Measurements from ENCODE around the gene CWF19L1.
"Not testable (repeated sequence)": the region's sequence is repeated elsewhere in the genome, so short reads cannot be mapped to it uniquely, and the experiment has no call there.

Gene CWF19L1

GRCh38 chr10:100267239-100268104 is at the start of gene CWF19L1:
Gene CWF19L1, minus strand, starts transcription at chr10:100267638. Its CDS starts 45 bp downstream, at chr10:100267593.
- peak; percentile 84 for FAIRE-seq

DNA sequence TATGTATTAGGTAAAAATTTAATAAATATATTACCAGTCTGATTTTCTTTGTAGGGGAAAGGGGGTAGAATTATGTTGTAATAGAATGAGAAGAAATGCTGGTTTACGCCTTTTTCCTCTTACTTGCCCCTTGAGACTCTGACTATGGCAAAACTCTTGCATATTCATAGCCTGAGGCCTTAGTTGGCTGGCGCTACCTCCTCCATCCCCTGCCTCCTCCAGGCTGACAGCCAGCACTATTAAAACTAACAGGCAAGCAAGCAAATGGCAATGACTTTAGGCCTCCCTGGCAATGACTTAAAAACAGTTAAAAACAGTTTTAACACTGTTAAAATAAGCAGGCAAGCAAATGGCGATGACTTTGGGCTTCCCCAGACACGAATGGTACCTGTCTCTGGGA is 48.2 kb upstream of the CWF19L1 start:
- no peak for FAIRE-seq

DNA sequence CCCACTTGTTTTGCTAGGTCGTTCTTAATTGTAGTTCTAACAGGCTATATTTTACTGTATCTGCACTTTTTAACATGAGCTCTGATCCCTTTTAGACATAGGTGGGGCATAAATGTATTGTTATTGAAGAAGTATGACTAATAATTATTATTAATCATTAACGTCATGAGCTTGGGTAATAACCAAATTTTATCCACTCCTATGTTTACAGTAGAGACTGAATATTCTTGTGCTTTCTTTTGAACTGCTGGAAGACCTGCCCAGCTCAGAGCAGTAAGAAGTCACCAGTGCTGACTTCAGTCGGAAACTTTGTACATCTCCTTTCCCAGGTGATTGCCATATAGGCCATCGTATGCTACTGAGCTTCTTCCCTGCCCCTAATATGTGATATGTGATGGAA is 43.9 kb upstream of the CWF19L1 start:
- no peak for FAIRE-seq

GRCh38 chr10:100307684-100308083 is 40.2 kb upstream of the CWF19L1 start:
- no peak for FAIRE-seq

DNA sequence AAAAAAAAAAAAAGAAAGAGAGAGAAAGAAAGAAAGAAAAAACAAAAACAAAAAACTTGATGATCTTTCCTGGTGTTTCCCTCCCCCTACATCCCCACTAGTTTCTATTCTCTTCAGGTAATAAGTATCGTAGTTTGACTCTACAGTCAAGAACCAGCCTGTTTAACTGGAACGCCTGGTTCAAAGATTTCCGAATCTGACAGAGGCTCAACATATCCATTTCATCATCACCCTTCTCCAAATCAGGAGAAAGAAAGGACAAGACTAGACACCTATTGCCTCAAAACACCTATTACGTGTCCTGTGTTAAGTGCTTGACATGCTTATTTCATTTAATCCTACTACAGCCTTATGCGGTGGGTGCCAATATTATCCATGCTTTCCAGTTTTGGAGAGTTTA is 39.4 kb upstream of the CWF19L1 start:
- FAIRE-seq: no peak

DNA sequence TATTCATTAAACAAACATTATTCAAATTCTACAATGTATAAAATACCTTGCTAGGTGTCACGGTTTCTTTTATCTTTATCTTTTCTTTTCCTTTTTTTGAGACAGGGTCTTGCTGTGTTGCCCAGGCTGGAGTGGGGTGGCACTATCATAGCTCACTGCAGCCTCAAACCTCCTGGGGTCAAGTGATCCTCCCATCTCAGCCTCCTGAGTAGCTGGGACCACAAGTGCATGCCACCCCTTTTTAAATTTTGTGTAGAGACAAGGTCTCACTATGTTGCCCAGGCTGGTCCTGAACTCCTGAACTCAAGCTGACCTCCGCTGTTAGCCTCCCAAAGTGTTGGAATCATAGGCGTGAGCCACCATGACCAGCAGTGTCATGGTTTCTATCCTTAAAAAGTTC is 37.0 kb upstream of the CWF19L1 start:
- no peak for FAIRE-seq

DNA sequence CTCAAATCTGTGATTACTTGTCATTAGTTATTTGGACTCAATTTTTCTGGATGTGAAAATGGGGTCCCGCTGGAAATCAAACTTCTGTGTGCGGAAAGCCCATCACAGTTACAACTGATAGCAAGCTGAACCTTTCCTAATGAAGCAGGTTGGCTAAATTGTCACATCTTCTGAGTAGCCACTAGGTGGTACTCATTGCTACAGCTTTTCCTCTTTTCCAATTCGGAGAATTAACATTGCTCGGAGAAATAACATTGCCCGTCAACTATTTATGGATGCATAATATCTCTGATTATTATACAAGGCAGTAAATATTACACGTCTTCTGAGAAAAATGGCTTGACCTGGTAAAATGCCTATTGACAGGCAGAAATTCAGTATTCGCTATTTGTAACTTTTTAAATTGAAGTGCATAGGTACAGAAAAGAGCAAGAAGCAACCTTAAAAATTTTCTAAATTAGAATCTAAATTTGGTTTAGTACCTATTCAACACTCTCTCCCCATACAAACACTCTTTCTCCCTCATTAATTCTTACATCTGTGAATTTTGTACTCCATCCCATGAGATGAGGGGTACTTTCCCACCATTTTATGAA is 36.4 kb upstream of the CWF19L1 start:
- FAIRE-seq: peak; percentile 83

GRCh38 chr10:100301123-100301522 is 33.7 kb upstream of the CWF19L1 start:
- FAIRE-seq: not testable (repeated sequence)

DNA sequence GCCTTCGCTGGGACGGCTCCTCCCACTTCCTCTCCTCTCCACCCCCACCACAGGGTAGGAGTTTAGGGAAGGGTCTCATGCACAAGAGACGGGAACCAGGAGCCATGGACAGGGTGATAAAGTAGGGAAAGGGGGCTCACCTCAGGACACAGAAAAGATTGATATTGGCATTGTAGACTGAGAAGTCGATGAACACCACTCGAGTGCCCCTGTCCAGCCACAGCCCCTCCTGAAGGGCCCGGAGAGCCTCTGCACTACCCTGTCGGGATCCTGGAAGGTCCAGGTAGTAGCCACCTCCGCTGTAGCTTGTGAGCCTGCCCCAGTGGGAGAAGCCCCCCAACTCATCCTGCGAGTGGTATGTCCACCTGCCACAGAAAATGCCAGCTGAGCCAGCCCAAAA is 29.8 kb upstream of the CWF19L1 start:
- FAIRE-seq: no peak

GRCh38 chr10:100293066-100293465 is 25.6 kb upstream of the CWF19L1 start:
- no peak for FAIRE-seq

- FAIRE-seq: not testable (repeated sequence)
Measured at GRCh38 chr10:100292300-100292699, 24.9 kb upstream of the CWF19L1 start.

DNA sequence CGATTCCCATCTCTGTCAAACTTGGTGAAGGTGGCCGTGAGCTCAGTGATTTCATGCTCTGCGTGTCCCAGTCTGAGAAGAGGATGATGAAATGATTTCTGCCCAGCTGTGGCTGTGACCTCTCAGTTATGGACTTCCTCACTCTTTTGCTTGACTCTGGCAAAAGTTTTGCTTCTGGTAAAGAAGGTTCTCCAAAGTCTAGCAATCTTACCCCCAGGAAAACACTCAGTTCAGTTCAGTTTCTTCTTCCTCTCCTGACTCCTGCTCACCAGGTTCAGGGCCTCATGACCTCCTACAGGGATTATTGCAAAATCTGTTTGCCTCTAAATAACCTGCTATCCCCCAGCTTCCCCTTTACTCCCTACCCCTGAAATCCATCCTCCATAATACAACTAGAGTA is 23.9 kb upstream of the CWF19L1 start:
- no peak for FAIRE-seq

- no peak for FAIRE-seq
Measured at GRCh38 chr10:100289641-100290040, 22.2 kb upstream of the CWF19L1 start.

DNA sequence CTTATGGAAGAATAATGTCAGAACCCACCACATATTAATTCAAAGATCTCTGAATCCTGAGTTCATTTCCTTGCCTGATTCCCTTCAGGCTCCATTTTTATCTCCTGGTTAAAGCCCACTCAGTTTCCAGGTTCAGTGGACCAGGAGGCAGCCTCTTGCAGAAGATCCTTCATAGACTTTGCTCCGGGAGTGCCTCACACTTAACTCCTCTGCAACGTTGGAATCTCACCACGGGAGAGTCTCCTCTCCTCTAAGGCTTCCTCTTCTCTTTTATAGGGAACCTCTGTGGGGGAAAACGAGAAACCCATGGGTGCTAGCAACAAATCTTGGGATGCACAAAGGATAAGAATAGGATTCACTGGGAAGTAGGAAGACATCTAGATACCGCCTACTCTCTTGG is 20.8 kb upstream of the CWF19L1 start:
- FAIRE-seq: no peak

GRCh38 chr10:100287756-100288155 is 20.3 kb upstream of the CWF19L1 start:
- no peak for FAIRE-seq

DNA sequence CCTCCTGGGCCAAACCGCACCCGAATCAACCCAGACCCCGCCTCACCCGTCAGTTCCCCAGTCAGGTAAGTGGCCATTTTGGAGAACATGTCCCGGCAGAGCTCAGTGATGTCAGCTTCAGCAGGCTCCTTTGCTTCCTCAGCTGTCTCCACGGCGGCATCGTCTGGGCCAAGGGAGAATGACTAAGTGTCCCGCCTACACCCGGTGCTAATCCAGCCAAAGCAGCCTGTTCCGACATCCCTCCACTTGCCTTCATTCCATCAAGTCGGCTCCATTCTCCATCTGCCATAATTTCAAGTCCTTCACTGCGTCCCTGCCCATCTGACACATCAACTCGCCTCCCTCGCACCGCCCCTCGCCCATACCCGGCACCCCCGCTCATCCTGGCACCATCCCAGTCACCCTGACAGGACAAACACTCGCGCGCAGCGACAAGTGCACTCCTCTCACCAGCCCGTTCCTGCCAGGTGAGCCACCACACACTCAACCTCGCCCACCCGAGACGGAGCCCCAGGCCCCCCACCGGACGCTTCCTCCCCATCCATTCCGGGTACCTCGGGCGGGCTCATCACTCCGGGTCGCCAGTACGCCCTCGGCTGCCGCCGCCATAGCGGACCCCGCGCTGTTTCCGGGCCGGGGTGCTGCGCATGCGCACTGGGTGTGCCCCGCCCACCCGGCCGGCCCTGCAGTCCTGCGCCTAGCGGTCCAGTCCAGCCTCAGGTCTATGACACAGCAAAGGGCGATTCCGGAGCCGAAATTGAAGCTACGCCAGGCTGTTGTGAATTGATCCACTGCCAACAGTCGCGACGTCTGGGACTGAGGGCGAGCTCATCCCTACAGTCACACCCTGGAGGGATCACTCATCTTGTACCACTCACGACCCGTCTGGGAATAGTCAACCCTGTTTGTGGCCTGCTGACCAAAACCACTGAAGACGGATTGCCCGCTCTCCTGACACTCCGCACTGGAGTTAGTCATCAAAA is 18.9 kb upstream of the CWF19L1 start, which contains the start of gene BLOC1S2:
Gene BLOC1S2, minus strand, starts transcription at position 630 of the 983 bp plus-strand sequence. Its CDS starts 21 bp downstream, at position 609.
- no peak for FAIRE-seq

GRCh38 chr10:100285326-100285725 is 17.9 kb upstream of the CWF19L1 start:
- FAIRE-seq: not testable (repeated sequence)

- FAIRE-seq: no peak
Measured at GRCh38 chr10:100282907-100283306, 15.5 kb upstream of the CWF19L1 start.

- FAIRE-seq: not testable (repeated sequence)
Measured at GRCh38 chr10:100276971-100277370, 9.5 kb upstream of the CWF19L1 start.

DNA sequence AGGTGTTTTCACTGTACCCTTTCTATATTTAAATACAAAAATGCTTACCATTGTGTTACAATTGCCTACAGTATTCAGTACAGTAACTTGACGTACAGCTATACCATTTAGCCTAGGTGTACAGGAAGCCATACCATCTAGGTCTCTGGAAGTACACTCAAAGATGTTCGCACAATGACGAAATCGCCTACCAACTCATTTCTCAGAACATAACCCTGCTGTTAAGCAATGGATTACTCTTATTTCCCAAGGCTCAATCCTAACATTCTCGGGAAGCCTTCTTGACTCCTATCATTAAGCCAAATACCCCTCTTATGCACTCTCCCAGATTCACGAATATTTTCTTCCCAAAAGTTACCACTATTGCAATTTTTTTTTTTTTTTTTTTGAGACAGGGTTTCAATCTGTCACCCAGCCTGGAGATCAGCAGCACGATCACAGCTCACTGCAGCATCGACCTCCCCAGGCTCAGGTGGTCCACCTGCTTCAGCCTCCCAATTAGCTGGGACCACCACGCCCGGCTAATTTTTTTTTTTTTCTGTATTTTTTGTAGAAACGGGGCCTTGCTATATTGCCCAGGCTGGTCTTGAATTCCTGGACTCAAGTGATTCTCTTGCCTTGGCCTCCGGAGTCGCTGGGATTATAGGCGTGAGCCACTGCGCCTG is 1.5 kb downstream of the CWF19L1 start:
- no peak for FAIRE-seq

DNA sequence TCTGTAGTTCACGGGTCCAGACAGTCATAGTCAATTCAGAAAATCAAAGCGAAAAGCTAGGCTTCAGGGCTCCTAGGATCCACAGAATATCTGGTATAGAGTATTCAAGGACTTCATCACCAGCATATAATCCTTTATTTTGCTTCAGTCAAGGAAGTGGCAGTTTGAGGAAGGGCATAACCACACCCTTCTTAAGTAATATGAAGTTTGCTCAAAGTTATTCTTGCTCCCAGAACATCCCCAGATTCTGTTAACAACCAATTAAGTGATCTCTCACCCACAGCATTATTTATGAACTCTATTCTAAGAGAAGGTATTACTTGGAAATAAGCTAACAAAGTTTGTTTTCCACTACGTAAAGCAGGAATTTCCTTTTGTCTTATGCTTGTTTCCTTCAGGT is 13.2 kb downstream of the CWF19L1 start:
- no peak for FAIRE-seq

DNA sequence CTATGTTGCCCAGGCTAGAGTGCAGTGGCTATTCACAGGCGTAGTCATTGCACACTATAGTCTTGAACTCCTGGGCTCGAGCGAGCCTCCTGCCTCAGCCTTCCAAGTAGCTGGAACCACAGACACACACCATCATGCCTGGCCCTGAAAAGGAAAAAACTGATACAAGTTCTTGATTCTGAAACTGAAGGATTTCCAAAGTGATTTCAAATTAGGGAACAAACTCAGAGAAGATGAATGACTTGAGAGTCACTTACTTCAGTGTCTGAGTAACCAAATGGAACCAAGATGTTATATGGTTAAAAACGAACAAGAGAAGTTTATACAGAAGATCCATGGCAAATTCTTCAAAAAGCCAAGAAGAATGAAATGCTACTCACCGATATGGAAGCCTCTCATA is 14.4 kb downstream of the CWF19L1 start:
- no peak for FAIRE-seq

Measured in TTC549 (cell line).